HG02678 (cell line): ENCODE data around the gene PATJ.
"Not testable (repeated sequence)": the region's sequence is repeated elsewhere in the genome, so short reads cannot be mapped to it uniquely, and the experiment has no call there.

Source experiments
- ATAC-seq: cut with Tn5 transposase; IDR thresholded peaks from one replicate; pipeline ENCODE4 v1.9.1; 2021; ENCODE audit warnings: mild to moderate bottlenecking, moderate library complexity; ENCODE audit not compliant: unreplicated experiment

PATJ gene

DNA sequence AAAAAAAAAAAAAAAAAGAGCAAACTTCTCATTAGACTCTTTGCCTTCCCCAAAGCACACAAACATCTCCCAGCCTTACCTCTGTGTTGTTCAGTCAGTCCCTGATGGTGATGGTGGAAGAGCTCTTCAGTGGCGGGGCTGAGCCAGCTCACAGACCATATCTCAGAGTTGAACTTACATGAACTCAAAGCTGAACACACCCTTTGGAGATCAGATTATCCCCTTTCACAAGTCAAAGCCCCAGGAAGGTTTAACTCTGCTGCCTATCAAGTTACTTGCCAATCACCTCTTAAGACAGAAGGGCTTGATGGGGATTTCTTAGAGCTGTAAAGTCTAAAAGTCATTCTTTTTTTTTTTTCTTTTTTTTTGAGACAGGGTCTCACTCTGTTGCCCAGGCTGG lies 397.1 kb downstream of the PATJ start:
- ATAC-seq, result no peak

DNA sequence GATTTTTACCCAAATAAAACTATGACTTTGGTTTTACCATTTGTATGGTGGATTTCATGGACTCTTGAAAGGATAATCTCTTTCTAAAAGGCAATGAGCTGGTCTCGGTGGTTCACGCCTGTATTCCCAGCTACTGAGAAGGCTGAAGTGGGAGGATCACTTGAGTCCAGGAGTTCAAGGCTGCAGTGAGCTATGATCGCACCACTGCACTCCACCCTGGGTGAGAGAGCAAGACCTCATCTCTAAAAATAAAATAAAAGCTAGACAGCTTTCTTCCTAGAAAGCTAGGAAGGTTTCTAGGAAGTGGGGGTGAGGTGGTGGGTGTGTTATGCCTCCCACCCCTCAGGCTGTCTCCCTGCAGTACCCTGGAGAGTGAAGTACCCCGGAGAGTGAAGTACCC lies 398.4 kb downstream of the PATJ start:
- ATAC-seq, result no peak

DNA sequence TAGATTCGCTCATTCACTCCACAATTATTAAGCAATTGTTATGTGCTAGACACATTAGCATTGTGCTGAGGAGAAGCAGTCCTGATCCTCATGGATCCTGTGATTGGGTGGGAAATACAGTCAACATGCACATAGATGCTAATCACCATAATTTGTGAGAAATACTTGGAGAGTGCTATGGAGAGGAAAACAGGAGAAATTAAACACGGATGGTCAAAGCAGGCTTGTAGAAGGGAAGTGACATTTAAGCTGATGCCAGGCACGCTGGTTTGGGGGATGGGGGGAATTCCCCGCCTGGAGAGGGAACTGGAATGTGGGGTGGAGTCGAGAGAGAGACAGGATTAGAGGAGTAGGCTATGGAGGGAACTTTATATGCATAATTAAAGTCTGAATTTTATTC lies 400.2 kb downstream of the PATJ start:
- ATAC-seq, result no peak

DNA sequence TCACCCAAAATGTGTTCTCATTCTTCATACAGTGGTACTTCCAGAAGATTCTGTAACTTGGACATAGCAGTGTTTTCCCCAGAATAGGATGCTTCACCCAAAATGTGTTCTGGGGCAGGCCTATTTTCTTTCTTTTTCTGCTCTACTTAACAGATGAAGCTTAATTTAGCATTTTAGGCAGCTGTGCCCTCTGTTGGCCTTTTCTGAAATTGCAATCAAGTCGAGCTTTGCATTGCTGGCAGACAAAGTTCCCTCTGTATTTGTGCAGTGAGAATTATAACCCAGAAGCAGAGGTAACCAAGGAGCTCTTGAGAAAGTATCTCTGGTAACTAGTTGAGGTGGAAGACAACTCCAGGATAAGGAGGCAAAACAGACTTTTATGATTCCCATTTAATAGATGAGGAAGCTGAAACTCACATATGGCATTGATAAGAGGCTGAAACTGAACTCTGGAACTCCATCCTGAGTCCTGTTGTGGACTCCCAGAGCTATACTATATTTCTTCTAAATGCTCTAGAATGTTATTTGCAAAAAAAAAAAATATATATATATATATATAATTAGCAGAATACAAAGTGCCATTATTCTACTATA lies 402.1 kb downstream of the PATJ start:
- no peak for ATAC-seq

DNA sequence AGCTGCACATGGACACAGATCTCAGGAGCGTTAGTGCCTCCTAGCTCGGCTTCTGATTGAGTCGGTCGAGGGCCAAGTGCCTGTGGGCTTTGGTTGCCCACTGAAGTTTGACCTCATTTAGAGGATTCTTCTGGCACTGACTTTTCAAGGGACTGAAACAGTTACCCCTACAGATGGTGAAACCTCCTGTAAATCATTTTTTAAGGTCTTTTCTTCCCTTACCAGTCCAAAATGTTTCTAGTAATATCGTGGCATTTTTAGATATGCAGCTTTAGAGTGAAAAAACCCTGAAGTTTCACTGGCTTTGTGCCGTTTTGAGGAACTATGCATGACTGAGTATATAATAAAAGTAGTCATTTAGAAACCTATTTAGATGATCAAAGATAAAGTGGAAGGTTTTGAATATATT lies 417.7 kb downstream of the PATJ start:
- ATAC-seq, result peak; percentile 74

DNA sequence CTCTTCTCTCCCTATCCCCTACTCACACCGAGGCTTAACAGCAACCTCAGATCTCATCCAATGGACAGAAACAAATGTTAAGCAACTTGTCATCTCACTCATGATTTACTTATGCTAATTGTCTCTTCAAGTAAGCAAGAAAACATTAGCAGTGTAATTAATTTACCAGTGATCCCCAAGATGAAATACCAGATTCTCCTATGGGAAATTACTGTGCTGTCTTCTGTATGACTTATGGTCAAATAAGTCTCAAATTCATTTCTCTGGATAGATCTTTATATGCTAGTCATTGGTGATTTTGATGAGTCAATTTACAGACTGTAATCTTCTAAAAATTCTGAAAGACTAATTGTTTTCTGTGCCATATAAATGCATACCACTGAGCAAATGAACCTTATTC lies 419.4 kb downstream of the PATJ start:
- no peak for ATAC-seq

DNA sequence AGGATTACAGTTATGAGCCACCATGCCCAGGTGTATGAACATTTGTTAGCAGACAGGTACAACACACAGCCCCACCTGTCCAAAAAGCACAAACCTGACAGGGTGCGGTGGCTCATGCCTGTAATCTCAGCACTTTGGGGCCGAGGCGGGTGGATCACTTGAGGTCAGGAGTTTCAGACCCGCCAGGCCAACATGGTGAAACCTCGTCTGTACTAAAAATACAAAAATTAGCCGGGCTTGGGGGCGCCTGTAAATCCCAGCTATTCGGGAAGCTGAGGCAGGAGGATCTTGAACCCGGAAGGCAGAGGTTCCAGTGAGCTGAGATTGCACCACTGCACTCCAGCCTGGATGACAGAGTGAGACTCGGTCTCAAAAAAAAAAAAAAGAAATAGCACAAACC lies 428.1 kb downstream of the PATJ start:
- not testable (repeated sequence) for ATAC-seq

DNA sequence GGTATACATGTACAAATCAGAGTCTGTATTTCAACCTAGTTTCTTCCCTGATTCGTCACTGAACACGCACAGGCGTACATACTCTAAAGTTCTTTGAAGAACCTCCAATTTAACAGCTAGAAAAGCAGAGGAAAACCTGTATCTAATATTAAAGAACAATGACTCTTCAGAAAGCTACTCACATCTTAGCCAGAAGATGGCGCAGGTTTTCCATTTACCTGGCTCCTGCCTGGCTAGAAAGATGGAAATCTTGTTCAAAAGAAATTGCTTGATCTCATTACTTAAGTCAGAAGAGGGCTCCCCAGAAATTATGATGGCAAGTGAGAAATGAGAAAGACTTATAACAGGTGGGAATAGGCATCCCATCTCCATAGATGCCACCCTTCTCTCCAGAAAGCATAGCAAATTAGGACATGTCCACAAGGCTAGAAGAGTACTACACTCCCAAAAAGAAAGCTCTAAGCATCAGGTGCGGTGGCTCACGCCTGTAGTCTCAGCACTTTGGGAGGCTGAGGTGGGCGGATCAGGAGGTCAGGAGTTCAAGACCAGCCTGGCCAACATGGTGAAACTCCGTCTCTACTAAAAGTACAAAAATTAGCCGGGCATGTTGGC lies 433.4 kb downstream of the PATJ start:
- no peak for ATAC-seq

DNA sequence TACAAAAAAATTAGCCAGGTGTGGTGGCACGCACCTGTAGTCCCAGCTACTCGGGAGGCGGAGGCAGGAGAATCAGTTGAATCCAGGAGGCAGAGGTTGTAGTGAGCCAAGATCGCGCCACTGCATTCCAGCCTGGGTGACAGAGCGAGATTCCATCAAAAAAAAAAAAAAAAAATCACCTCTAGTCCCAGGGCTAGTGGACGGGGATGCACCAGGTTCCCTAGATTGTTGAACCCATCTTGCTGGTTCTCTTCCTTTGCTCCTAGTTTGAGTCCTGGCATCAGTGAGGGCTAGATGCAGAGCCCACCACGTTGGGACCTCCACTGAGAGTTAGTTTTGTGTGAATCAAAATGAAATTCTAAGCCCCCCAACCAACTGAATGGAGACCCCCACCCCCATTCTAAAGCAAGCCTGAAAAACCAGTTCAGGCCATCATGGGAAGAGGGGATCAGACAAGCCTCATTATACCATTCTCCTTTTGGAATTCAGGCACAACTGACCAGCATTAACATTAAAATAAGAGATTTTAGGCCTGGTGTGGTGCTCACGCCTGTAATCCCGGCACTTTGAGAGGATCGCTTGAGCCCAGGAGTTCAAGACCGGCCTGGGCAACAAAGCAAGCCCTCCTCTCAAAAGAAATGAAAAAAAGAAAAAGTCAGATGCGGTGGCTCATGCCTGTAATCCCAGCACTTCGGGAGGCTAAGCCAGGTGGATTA lies 434.5 kb downstream of the PATJ start:
- no peak for ATAC-seq

DNA sequence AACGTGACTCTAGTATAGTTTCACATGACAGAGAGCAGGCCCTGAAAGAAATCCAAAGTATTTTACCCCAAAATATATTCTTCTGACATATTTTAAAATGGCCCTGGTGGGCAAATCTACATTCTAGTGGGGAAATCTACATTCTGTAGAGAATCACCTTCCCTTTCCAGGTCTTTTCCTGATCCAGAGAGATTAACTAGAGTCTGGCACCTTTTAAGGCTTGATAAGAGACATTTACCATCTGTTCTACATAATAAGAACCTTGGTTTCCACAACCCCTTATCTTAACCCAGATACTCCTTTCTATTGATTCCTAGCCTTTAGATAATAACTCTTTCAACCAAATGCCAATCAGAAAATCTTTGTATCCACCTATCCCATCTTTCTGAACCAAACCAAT lies 435.3 kb downstream of the PATJ start:
- no peak for ATAC-seq

DNA sequence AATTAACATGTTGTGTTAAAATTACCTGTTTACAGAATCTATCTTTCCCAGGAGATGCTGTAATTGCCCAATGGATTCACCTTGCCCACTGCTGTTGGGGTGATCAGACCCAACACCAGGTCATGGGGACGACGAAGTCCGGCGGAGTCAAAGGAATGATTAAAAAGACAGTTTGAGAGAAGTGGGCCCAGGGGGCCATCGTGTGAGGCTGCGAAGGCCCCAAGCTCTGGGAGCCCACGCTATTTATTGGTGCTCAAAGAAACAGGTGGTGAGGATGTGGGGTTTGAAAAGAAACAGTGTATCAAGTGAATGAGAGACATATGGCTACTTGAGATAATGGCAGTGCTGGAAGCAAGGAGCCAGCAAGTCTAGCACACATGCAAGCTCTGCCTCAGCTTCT lies 436.1 kb downstream of the PATJ start:
- ATAC-seq, result no peak

DNA sequence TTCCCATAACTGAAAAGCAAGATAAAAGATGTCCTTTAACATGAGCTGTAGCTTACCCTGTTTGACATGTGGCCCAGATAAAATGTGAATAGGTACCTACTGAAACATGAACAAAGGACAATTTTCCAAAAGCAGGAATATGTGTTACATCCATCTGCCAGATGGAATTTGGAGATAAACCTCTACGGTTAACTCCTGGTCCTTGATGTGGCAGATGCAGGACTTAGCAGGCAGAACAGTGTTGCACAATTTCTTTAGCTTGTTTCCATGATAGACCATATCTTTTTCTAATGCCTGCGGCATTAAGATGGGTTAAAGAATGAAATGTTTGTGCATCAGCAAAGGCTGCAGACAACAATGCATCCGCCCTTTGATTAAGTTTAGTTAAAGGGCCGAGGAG lies 437.8 kb downstream of the PATJ start:
- ATAC-seq, result not testable (repeated sequence)

DNA sequence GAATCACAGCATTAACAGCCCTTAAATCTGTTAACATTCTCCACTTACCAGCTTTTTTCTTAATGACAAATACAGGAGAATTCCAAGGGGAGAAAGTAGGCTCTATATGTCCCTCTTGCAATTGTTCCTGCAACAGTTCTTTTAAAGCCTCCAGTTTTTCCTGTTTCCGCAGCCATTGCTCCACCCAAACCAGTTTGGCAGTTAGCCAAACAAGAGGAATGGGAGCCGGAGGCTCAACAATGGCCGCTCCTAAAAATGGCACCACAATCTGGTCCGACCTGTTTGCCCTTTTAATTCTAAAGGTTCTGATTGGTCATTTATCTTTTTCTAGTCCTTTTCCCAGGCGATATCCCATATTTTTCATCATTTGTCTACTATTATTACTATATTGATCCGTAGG lies 438.4 kb downstream of the PATJ start:
- no peak for ATAC-seq

DNA sequence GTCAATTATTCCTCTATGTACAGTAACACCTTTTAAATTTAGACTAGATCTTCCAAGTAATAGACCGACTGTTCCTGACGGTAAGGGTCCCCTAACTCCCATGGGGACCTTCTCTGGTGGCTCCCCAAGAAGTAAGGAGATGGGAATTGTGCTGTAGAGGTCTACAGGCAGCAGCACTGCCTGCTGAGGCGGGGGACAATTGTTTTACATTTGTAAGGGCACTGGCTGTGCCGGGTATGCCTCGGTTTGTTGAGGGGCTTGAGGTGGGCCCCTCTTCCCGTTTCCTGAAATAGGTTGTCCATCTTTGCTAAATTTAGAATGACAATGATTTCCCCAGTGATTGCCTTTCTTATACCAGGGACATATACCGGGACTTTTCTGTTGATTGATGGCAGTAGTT lies 439.3 kb downstream of the PATJ start:
- ATAC-seq, result no peak

DNA sequence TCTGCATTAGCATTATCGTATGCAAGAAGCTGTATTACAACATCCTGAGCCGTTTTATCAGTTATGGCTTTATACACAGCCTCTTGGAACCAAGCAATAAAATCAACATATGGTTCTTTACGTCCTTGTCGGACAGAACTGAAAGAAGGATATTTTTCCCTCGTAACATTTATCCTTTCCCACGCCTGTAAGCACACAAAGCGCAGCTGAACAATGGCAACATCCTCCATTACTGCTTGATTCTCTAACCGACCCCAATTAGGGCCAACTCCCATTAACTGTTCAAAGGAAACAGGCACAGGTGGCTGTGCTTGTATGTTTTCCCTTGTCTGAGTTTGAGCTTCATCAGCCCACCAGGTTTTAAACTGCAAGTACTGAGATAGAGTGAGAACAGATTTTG lies 439.9 kb downstream of the PATJ start:
- ATAC-seq, result not testable (repeated sequence)

DNA sequence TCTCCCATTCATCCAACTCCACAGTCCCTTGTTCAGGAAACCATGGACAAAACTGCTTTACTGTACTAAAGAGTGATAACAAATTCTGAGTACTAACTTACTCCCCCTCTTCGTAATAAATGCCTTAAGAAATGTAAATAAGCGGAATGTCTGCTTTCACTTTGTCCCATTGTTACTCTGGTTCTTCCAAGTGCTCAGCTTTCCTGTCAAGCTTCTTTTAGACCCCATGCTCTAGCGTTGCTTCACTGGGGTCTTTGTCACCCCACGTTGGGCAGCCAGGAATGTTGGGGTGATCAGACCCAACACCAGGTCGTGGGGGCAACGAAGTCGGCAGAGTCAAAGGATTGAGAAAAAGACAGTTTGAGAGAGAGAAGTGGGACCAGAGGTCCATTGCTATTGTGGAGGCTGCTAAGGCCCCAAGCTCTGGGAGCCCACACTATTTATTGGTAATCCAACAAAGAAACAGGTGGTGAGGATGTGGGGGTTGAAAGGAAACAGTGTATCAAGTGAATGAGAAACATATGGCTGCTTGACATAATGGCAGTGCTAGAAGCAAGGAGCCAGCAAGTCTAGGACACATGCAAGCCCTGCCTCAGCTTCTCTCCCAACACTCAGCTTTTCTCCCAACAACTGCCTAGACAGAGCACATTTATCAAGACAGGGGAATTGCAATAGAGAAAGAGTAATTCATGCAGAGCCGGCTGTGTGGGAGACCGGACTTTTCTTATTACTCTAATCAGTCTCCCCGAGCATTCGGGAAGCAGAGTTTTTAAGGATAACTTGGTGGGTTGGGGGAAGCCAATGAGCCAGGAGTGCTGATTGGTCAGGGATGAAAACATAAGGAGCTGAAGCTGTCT lies 441.1 kb downstream of the PATJ start:
- not testable (repeated sequence) for ATAC-seq

DNA sequence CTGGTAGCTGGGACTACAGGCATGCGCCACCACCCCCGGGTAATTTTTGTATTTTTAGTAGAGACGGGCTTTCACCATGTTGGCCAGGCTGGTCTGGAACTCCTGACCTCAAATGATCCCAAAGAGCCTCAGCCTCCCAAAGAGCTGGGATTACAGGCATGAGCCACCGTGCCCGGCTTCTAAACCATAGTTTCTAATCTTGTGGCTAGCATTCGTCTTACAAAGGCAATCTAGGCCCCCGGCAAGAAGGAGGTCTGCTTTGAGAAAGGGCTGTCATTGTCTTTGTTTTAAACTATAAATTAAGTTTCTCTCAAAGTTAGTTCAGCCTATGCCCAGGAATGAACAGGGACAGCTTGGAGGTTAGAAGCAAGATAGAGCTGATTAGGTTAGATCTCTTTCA lies 442.1 kb downstream of the PATJ start:
- ATAC-seq, result no peak

DNA sequence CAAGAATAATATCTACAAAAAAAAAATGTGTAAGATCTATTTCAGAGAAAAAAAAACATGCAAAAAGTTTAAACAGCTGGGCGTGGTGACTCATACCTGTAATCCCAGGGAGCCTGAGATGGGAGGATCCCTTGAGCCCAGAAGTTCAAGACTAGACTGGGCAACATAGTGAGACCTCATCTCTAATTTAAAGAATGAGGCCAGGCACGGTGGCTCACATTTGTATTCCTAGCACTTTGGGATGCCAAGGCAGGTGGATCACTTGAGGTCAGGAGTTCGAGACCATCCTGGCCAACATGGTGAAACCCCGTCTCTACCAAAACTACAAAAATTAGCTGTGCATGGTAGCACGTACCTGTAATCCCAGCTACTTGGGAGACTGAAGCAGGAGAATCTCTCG lies 443.0 kb downstream of the PATJ start:
- not testable (repeated sequence) for ATAC-seq

DNA sequence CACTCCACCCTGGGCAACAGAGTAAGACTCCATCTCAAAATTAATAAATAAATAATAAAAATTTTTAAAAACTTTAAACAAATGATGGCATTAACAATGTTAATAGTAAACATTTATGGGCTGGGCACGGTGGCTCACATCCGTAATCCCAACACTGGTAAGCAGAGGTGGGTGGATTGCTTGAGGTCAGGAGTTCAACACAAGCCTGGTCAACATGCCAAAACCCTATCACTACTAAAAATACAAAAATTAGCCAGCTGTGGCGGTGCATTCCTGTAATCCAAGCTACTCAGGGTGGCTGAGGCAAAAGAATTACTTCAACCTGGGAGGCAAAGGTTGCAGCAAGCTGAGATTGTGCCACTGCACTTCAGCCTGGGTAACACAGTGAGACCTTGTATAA lies 443.4 kb downstream of the PATJ start:
- no peak for ATAC-seq

DNA sequence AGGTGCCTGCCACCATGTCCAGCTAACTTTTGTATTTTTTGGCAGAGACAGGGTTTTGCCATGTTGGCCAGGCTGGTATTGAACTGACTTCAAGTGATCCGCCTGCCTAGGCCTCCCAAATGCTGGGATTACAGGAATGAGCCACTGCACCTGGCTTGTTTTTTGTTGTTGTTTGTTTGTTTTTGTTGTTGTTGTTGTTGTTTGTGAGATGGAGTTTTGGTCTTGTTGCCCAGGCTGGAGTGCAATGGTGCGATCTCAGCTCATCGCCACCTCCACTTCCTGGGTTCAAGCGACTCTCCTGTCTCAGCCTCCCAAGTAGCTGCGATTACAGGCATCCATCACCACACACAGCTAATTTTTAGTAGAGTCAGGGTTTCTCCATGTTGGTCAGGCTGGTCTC lies 445.3 kb downstream of the PATJ start:
- ATAC-seq, result no peak

DNA sequence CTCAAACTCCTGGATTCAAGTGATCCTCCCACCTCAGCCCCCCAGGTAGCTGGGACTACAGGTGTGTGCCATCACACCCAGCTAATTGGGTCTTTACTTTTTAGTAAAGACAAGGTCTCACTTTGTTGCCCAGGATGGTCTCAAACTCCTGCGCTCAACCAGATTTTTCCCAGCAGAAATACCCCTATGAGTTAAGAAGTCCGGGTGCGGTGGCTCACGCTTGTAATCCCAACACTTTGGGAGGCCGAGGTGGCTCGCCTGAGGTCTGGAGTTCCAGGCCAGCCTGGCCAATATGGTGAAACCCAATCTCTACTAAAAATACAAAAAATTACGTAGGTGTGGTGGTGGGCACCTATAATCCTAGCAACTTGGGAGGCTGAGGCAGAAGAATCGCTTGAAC lies 445.8 kb downstream of the PATJ start:
- ATAC-seq, result no peak
